HS-27A (cell line): ENCODE measurements around the gene TXN2.

ENCODE experiments used
- DNase-seq: peaks from one replicate; pipeline ENCODE4 v3.0.0-alpha.2; 2012; ENCODE audit warnings: low read depth, missing footprints

Gene TXN2

DNA sequence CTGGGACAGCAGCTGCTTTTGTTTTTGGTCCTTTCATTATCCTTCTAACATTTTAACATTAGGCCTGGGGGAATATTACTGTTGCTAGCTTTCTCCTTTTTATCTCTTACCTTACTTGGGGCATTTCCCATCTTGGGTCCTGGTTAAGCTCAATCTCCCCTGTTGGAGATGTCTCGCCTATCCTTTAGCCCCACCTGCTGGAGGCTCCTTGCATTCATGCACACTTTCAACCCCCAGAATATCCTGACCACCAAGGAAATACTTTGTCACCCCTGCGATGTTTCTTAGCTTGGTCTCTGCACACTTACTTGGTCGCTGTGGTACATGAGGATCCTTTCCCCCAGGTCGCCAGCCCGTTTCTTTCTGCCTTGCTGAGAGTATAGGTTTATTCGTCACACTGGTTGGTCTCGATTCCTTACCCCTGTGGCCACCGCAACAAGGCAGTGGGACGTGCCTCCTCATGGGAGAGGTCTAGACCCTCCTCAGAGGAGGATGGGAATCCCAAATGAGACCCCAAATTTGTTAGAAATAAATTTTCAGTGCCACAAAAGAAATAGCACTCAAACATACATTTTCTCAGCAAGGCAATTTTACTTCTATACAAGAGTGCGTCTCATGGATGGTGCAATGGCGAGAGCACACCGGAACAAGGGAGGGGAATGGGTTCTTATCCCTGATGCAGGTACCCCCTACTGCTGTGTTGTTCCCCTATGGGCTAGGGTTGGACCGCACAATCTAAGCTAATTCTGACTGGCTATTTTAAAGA, 5.4 kb upstream of the TXN2 start:
- no peak for DNase-seq

DNA sequence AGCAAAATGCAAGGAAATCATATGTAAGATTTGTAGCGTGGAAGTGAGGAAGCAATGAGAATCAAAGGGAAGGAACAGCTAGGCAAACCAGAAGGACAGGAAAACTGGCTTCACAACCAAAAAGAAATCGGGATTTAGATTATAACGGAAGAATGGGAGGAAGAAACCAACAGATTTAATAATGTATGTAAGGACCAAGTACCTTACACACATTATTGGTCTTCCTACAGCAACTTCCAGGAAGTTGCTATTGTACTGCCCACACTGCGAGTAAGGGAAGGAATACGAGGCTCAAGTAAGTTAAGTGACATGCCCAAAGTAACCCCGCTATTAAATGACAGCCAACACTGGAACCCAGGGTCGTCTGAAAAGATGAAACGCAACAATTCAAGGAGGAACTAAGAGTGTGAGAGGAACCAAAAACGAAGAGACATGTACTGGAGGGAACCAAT, 473 bp downstream of the TXN2 start:
- peak; percentile 58 for DNase-seq

DNA sequence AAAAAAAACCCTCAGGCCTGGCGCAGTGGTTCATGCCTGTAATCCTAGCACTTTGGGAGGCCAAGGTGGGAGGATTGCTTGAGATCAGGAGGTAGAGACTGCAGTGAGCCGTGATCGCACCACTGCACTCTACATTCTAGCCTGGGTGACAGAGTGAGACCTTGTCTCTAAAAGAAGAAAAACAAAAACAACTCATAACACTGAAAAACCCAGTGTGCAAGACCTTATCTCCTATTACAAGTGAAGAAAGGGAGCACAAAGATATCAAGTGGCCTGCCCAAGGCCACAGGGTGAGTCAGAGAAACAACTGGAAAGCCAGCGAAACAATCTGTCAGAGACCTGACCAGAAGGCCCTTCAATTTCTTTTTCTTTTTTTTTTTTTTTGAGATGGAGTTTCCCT, 2.5 kb downstream of the TXN2 start:
- DNase-seq: no peak

DNA sequence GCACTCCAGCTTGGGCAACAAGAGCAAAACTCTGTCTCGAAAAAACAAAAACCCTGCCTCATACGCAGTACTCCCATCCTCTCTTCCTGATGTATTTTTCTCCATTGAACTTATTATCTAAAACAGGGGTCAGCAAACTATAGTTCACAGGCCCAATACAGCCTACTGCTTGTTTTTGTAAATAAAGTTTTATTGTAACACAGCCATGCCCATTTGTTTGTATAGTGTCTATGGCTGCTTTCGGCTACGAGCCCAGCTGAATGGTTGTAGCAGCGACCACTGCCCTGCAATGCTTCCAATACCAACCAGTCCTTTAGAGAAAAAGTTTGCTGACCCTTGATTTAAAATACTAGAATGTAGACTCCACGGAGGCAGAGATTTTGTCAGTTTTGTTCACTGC, 6.1 kb downstream of the TXN2 start:
- DNase-seq: no peak

DNA sequence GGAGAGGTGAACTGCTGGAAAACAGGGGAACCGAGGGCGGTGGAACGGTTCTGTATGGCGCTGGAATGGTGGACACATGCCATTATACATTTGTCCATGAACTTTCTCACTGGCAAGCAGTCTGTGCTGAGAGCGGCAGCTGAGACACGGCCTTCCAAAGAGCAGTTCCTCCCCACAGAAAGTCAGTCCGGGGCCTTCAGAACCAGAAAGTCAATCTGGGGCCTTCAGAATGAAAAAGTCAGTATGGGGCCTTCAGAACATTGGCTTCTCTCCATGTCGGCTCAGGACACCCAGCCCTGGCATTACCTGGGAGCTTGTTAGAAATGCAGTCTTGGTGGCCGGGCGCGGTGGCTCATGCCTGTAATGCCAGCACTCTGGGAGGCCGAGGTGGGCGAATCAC, 8.8 kb downstream of the TXN2 start:
- DNase-seq: no peak

DNA sequence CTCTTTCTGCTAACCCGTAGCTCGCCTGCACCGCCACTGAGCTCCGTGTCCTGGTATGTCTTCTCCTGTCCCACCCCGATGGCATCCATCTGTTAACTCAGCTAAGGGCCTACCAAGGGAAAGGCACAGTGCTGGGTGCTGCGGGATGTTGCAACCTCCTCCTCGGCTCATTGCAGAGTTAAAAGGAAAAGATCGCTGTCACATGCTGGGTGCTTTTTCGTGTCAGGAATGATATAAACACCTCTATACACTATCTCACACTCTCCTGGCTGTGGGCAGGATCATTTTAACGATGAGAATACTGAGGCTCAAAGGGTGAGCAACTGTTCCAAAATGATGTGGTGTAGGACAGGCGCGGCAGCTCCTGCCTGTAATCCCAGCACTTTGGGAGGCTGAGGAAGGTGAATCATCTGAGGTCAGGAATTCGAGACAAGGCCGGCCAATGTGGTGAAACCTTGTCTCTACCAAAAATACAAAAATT, 10.1 kb downstream of the TXN2 start:
- no peak for DNase-seq

DNA sequence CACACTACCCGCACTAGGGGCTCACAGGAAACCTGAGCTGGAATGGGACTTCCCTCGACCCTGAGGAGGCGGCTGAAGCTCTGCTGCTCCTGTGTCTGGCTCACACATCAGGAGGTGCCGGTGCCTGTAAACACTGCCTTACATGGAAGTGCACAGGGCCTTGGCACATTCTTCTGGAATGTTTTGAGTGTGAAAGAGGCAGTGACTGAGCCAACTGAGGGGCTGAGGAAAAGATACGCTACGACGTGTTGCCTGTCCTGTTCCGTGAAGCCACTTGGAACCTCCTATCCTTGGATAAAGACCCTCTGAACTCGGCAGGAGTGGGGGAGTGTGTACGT, 10.5 kb downstream of the TXN2 start:
- DNase-seq: no peak

DNA sequence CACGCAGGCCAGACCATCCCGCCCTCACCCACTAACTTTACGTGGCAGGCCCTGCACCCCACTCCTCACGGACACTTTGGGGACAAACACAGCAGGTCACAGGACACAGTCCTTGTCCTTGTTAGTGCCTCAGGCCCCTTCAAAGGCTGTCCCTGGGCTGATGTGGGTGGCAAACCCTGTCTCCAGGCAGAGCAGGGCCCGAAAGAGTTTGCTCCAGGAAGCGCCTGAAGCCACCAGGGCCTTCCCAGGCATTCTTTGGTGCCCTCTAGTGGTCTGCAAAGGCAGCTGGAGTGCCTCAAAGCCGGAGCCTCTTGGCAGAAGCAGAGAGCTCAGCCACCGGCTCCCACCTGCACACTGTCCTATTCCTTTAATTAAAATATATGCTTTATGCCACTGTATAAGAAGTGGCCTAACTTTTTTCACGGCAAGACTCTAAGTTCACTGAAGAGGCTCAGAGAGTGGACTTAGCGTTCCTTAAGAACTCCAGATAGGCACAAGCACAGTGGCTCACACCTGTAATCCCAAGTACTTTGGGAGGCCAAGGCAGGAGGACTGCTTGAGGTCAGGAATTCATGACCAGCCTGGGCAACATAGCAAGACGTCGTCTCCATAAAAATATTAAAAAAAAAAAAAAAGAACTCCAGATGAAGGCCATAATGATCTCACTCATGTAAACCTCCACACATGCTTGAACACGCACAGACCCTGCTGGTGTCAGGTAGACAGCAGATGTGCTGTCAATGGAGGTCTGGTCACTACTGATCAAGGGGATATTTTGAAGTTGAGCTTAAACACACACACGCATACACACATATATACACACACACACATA, 11.1 kb downstream of the TXN2 start:
- peak; percentile 64 for DNase-seq

DNA sequence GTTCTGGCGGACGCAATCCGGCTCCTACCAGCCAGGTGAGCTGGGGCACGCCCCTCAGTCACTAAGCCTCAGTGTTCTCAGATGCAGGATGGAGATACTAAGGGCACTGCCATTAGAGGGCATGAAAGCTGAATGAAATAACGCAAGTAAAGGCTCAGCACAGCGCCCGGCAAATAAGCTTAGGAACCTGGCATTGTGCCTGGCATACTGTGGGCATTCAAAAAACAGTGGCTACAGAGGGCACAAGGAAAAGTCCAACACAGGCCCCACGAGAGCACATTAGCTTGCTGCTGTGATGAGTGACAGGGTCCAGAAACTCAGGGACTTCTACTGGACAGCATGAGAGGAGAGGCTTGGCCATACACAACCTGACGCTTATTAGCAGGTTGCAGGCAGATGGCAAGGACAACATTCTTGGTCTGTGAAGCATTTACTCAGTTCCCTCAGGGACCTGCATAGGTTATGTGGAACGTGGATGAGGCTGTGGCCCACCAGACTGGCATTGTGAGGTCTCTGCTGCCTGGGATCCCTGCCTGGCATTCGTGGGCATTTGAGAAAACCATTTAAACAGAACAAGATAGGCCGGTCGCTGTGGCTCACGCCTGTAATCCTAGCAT, 12.2 kb downstream of the TXN2 start:
- DNase-seq: no peak

DNA sequence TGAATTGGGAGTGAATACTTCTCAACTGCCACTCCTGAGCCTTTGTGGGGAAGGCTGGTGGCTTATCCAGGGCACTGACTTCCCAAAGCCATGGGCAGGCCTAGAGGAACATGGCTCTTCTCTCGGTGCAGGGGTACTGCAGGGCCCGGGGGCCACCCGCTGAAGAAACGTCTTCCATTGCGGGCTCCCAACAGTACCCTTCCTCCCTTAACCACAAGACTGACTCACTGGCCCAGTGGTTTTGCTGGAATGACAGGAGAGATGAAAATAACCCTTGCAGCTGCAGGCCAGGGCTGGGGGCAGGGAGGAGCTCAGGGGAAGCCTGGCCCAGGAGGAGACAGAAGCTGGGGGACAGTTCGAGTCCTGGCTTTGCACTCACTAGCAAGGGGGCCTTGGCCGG, 13.5 kb downstream of the TXN2 start:
- DNase-seq: peak; percentile 86

DNA sequence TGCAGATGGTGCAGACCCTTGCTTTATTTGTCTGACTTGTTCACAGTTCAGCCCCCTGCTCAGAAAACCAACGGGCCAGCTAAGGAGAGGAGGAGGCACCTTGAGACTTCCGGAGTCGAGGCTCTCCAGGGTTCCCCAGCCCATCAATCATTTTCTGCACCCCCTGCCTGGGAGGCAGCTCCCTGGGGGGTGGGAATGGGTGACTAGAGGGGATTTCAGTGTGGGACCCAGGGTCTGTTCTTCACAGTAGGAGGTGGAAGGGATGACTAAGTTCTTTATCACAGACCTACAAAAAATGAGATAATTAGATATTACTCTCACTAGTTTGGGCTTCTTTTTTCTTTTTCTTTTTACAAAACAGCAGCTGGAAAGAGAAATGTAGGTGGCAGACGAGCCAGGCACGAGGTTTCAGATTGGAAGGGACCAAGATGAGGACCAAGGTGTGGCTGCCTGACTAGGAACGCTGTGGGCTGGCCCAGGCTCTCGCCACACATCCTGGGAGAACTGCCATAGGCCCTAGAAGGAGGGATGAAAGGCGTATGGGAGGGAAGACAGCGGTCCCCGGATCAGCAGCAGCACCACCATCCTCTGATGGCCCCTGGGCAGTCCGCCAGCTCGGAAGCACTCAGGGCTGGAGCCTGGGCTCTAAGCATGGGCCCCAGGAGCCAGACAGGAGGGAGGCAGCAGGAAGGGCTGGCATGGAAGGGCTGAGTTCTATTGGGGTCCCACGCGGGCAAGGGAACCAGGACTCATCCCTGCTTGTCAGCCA, 14.2 kb downstream of the TXN2 start:
- DNase-seq: peak; percentile 80

DNA sequence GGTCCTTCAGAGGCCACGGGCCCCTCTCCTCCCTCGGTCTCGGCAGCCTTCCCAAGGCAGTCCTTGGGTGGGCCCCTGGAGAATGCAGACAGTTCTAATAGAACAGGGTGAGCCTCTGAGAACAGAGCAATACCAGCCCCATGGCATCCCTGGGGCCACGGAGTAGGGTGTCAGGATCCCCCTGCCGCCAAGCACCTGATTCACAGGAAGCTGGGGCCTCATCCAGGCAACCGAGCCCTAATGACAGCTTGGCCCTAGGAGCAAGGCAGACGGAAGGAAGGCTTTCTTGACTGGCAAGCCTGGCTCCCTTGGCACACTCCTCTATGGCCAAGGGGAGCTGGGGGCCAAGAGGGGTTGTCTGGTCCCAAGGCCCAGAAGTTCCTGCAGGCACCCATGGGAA, 15.2 kb downstream of the TXN2 start:
- DNase-seq: no peak

DNA sequence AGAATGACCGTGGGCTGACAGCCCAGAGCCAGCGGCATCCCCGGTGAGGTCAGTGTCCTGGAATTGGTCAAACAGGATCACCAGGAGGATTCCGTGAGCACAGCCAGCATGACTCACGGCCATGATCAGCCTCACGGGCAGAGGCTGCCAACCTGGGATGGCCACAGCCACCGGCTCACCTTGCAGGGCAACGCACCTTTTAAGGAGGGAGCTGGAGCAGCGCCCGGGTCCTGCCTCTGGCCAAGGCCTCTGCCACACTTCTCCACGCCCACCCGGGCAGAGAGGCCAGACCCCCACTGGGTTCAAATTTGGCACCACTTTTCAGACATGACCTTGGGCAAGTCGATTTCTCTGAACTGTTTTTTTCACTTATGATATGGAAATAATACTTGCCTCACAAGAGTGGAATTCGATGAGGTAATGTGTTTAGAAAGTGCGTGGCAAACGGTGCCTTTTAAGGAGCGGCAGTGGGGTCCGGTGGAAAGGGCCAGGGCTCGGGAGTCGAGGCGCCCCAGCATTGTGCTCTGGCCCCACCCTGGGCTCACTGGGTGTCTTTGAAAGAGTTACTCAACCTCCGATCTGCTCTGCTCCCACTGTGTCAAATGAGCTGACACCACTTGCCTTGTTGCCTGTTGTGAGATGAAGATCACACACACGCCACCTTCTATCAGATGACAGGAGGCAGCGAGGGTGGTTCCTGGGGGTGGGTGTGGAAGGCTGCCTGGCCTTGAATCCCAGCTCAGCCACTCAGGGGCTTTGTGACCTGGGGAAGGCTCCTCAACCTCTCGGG, 16.0 kb downstream of the TXN2 start:
- peak; percentile 89 for DNase-seq

DNA sequence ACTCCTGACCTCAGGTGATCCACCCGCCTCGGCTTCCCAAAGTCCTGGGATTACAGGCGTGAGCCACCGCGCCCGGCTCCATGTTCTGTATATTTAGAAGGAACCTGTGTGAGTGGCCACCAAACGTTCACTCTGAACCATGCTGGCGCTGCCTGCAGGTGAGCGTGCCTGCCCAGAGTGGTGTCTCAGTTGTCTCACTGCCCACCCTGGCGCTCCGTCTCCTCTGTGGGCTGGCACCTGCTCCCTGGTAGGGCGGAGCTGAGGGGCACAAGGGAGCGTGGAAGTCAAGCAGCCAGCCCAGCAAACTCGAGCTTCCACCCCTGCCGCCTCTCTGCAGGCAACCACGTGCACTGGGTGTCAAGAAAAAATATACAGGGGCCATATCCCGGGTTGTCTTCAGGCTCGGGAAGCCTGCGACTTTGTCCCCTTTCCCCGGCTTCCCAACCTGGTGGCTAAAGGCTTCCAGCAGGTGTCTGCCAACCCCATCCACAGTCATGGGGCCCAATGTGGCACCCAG, 16.7 kb downstream of the TXN2 start:
- no peak for DNase-seq

DNA sequence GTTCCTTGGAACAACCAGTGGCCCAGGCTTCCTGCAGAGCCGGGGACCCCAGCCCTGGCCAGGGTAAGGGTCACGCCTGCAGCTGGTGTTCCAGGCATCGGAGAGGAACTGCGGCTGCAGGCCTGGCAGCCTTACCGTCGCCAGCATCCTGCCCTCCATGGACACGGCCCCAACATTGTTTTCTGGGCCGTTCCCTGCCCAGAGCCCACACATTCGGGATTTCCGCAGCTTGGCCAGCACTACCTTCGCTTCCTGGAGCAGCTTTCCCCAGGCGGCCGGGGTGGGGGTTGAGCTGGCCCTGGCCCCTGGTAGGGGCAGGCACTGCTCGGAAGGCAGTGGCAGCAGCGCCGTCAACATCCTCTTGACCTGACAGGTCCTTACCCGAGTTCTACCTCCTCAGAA, 17.7 kb downstream of the TXN2 start:
- no peak for DNase-seq

DNA sequence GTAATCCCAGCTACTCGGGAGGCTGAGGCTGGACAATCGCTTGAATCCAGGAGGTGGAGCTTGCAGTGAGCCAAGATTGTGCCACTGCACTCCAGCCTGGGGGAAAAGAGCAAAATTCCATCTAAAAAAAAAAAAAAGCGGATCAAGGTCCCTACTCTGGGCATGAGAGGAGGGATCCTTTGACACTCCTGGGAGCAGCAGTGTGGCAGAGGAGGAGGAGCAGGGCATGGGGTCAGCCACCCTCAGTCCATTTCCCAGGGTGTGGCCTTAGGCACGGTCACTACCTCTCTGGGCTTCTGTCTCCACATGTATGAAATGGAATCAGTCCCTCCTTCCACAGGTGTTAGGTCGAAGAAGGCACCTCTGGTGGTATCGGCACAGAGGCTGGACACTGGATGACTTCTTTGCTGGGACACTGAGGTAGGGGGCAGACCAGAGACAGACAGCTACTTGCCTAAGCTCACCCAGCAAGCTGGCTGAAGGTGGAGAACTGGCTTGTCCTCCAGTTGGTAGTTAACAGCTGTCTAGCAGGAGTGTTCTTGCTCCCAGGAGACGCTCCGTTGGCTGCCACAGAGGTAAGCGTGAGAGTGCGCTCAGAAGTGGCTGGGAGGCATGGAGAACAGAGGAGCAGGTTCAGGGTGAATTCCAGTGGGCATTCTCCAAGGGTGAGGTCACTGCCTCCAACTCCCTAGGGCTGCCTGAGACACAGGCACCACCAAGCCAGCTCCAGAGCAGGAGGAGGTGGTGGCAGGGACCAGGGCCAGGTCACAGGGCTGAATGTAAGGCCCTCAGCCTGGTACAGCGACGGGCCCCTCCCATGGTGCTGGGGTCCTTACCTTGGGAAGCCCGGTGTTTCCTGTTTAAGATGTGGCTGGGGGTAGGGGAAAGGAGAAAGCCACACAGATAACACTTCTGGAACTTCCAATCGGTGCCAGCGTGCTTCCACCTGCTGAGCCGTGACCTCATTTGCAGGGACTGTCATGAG, 19.5 kb downstream of the TXN2 start:
- peak; percentile 81 for DNase-seq

DNA sequence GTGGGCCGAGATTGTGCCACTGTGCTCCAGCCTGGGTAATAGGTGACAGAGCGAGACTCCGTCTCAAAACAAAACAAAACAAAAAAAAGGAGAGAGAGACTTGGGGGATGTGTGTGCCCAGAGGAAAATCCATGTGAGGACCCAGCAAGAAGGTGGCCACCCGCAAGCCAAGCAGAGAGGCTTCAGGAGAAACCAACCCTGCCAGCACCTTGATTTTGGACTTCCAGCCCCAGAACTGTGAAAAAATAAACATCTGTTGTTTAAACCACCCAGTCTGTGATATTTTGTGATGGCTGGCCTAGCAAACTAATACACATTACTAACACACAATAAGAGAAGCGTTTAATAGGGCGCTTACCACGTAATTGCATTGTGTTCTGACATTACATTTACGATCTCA, 21.2 kb downstream of the TXN2 start:
- no peak for DNase-seq

DNA sequence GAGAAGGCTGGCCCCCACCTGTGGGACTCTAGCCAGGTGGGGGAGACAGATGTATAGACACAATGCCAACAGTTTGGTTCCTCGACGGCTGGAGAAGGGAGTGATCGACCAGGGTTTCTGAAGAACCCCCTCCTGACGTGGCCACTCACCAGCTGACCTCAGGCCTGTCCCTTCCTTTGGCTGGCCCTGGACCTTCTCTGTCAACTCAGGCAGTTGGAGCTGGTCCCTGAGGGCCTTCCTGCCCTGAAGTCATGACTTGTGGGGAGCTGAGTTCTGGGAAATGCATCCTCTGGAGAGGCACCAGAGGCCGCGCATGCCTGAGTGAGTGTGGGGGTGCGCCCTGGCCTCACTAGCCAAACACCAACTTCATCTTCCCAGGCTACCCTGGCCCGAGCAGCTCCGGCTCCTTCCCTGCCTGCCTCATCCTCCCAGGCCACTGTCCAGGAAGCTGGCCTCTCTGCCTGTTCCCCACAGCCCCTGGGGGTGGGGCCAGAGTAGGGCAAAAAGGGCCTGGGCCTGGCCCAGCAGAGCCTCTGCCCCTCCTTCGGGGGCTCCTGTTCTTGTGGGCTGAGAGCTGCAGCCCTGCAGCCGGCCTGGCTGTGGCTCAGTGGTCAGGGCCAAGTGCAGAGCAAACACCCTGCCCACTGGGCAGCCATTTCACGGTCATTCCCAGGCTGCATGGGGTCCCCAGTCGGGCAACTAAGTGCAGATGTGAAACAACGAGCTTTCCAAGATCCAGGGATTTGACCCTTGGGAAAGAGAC, 23.6 kb downstream of the TXN2 start:
- no peak for DNase-seq

DNA sequence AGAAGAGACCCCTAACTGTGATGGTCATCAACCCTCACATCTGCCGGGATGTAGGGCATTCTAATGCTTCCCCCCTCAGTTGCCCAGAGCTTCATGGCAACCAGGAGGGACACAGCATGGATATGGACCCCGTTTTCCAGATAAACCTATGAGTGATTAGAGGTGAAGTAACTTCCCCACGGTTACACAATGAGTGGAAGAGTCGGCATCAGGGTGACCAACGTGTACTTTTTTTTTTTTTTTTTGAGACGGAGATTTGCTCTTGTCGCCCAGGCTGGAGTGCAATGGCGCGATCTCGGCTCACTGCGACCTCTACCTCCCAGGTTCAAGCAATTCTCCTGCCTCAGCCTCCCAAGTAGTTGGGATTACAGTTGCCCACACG, 25.0 kb downstream of the TXN2 start:
- DNase-seq: no peak
